CD4-positive, alpha-beta memory T cell (primary cell): ENCODE measurements around the gene DCAF15. TPM values are rescaled to one million over a fixed set of nuclear protein-coding genes. Genes with fewer than 3 reads are reported as not detected.
A peak's percentile ranks its signal among the peaks of the same experiment; 100 is the strongest.

Experiments
- CTCF ChIA-PET: fragments of 350-600 bp; sonication (Branson Sonifier 250); formaldehyde crosslinking; loops from one replicate; lab custom pipeline; 2021; ENCODE audit warnings: inconsistent platforms; ENCODE audit not compliant: partially characterized antibody; lab: Charles Lee
- POLR2A ChIA-PET: fragments of 350-600 bp; sonication (Branson Sonifier 250); formaldehyde crosslinking; loops from one replicate; lab custom pipeline; 2021; ENCODE audit not compliant: partially characterized antibody; lab: Charles Lee
- DNase-seq, 5 donors: peaks; one replicate each; pipeline versions ENCODE4 v3.0.0 to v3.0.0-alpha.2; 2020 to 2022; ENCODE audit warnings: mixed read lengths in 1 of 5
- H3K27ac ChIP-seq: one replicate; pipeline ENCODE4 v1.7.0; 2013; ENCODE audit warnings: low read depth, low read length
- H3K27me3 ChIP-seq: 2 replicates; pipeline ENCODE4 v1.7.0; 2013; ENCODE audit warnings: mild to moderate bottlenecking, low read length, moderate library complexity; ENCODE audit not compliant: insufficient read depth
- H3K36me3 ChIP-seq: 2 replicates; pipeline ENCODE4 v1.7.0; 2013; ENCODE audit warnings: mild to moderate bottlenecking, low read length, moderate library complexity; ENCODE audit not compliant: insufficient read depth
- H3K4me1 ChIP-seq: 2 replicates; pipeline ENCODE4 v1.7.0; 2013; ENCODE audit warnings: mild to moderate bottlenecking, low read length, moderate library complexity; ENCODE audit not compliant: insufficient read depth
- H3K4me3 ChIP-seq, 2 donors: one replicate each; pipeline ENCODE4 v1.7.0; 2013; ENCODE audit warnings: low read length in 2 of 2, mild to moderate bottlenecking in 1 of 2
- H3K9me3 ChIP-seq, 2 donors: one replicate each; pipeline ENCODE4 v1.7.0; 2013; ENCODE audit warnings: low read length in 2 of 2, control low read depth in 1 of 2; ENCODE audit not compliant: control insufficient read depth in 1 of 2
- H3K27ac Mint-ChIP-seq, 7 donors: one replicate each; pipeline ENCODE4 v1.8.0; 2020 to 2021; ENCODE audit warnings: mixed read lengths in 7 of 7, mild to moderate bottlenecking in 6 of 7, inconsistent platforms in 3 of 7, moderate library complexity in 3 of 7
- H3K27me3 Mint-ChIP-seq, 2 donors: one replicate each; pipeline ENCODE4 v1.8.0; 2020 to 2021; ENCODE audit warnings: mixed read lengths in 2 of 2
- H3K36me3 Mint-ChIP-seq, 2 donors: one replicate each; pipeline ENCODE4 v1.8.0; 2020 to 2021; ENCODE audit warnings: mixed read lengths in 2 of 2, inconsistent platforms in 1 of 2, mild to moderate bottlenecking in 1 of 2
- H3K4me1 Mint-ChIP-seq, 4 donors: one replicate each; pipeline ENCODE4 v1.8.0; 2020 to 2021; ENCODE audit warnings: mixed read lengths in 4 of 4, mild to moderate bottlenecking in 1 of 4
- H3K4me3 Mint-ChIP-seq, 8 donors: one replicate each; pipeline ENCODE4 v1.8.0; 2020 to 2021; ENCODE audit warnings: mixed read lengths in 8 of 8, mild to moderate bottlenecking in 7 of 8, moderate library complexity in 6 of 8, inconsistent platforms in 3 of 8
- H3K9me3 Mint-ChIP-seq, 8 donors: one replicate each; pipeline ENCODE4 v1.8.0; 2020 to 2021; ENCODE audit warnings: mixed read lengths in 8 of 8, mild to moderate bottlenecking in 5 of 8, inconsistent platforms in 3 of 8, moderate library complexity in 1 of 8
- intact Hi-C: fragments of 100-400 bp; cut with micrococcal nuclease; formaldehyde crosslinking; loops from one replicate; pipeline ENCODE4 v1.15.1; 2023
- polyA plus RNA-seq, 2 donors: library from polyadenylated mRNA; unstranded; fragments of 300-500 nt; fragmentation: Illumina TruSeq; gene quantifications; one replicate each; pipeline ENCODE4 v1.2.3, GENCODE V29; 2021
- total RNA-seq, 2 experiments: library from RNA; stranded (reverse); gene quantifications; one replicate each; pipeline ENCODE4 v1.2.3, GENCODE V29; 2021

The DCAF15 gene
- total and polyA plus RNA-seq, 4 experiments from 2014 or later: 4.9 to 96.7 (median 50.0) TPM

- Mint-ChIP-seq H3K27me3 (peaks cover 0 to 7% of the 10 kb centered on the region in 2 donors), H3K36me3 (no peaks in the 10 kb centered on the region), H3K9me3 (peaks cover 0 to 6% (median 0%) of the 10 kb centered on the region in 8 donors), H3K27ac (no peak overlapping the region), H3K4me1 (peaks cover 0 to 10% (median 2%) of the 10 kb centered on the region in 4 donors), H3K4me3 (no peak overlapping the region)
- peaks cover 3% of the 10 kb centered on the region for H3K27me3 ChIP-seq
- ChIA-PET CTCF (interaction anchor here (1.3 kb wide), 1 partner anchor 122 kb away, joined by 3 read pairs; no protein-coding TSS in a partner anchor), POLR2A (no interaction called here)
- no peaks in the 10 kb centered on the region for H3K4me1 ChIP-seq
- no peak for DNase-seq
- H3K27ac ChIP-seq: no peak overlapping the region
- intact Hi-C loops: no loop called here
- H3K36me3 ChIP-seq: no peaks in the 10 kb centered on the region
- no peaks in the 10 kb centered on the region for H3K9me3 ChIP-seq
- no peak overlapping the region for H3K4me3 ChIP-seq
Measured at GRCh38 chr19:13937479-13938300, 14.6 kb upstream of the DCAF15 start.

GRCh38 chr19:13938301-13939064 is 13.8 kb upstream of the DCAF15 start, which contains the start of gene PODNL1:
TSS of gene PODNL1 (minus strand) at chr19:13938417. CDS start at chr19:13938181, 236 bp downstream.
- Mint-ChIP-seq H3K4me3 (no peak within 1 kb of the TSS), H3K36me3 (no peaks in the 10 kb centered on the region), H3K27me3 (peaks cover 0 to 5% of the 10 kb centered on the region in 2 donors), H3K4me1 (peaks cover 0 to 8% (median 2%) of the 10 kb centered on the region in 4 donors), H3K9me3 (peaks cover 0 to 6% (median 0%) of the 10 kb centered on the region in 8 donors), H3K27ac (no peak within 1 kb of the TSS)
- H3K27me3 ChIP-seq: peaks cover 3% of the 10 kb centered on the region
- CTCF ChIA-PET: interaction anchor here (1.0 to 1.3 kb wide), 3 partner anchors 35 to 121 kb away, joined by 3 to 4 read pairs (median 3); no protein-coding TSS in a partner anchor
- no peaks in the 10 kb centered on the region for H3K4me1 ChIP-seq
- no peak for DNase-seq
- no peak within 1 kb of the TSS for H3K27ac ChIP-seq
- H3K9me3 ChIP-seq: no peaks in the 10 kb centered on the region
- intact Hi-C loops: no loop called here
- POLR2A ChIA-PET: interaction anchor here (1.2 kb wide), 1 partner anchor 14 kb away, joined by 5 read pairs; the partner anchor contains the start of gene DCAF15
- no peak within 1 kb of the TSS for H3K4me3 ChIP-seq
- no peaks in the 10 kb centered on the region for H3K36me3 ChIP-seq

- CTCF ChIA-PET: no interaction called here
Measured at GRCh38 chr19:13942023-13942684, 10.2 kb upstream of the DCAF15 start.

DNA sequence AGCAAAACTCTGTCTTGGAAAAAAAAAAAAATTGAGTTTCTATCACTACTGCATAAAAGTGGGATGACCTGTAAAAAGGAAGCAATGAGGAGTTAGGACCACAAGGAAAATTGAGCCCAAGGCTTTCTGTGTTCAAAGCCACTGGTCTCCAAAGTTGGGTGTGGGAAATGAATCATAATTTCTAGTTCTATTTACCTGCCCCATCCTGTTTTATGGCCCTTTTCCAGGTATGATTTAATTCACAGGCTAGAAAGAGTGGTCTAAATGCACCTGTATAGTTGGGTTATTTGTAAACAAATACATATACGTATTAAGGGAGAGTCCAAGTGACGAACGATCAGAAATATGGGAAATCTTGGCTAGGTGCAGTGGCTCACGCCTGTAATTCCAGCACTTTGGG is 5.9 kb upstream of the DCAF15 start:
- no peaks in the 10 kb centered on the region for H3K9me3 ChIP-seq
- intact Hi-C loops: no loop called here
- no peaks in the 10 kb centered on the region for H3K27me3 Mint-ChIP-seq
- ChIA-PET POLR2A (no interaction called here), CTCF (no interaction called here)
- no peak overlapping the region for H3K27ac Mint-ChIP-seq
- no peaks in the 10 kb centered on the region for H3K36me3 Mint-ChIP-seq
- H3K9me3 Mint-ChIP-seq: peaks cover 0 to 4% (median 0%) of the 10 kb centered on the region in 8 donors
- no peaks in the 10 kb centered on the region for H3K4me1 ChIP-seq
- H3K4me3 ChIP-seq: no peak overlapping the region
- no peak overlapping the region for H3K4me3 Mint-ChIP-seq
- no peak for DNase-seq
- H3K4me1 Mint-ChIP-seq: peaks cover 0 to 2% (median under 1%) of the 10 kb centered on the region in 4 donors
- no peaks in the 10 kb centered on the region for H3K27me3 ChIP-seq
- no peak overlapping the region for H3K27ac ChIP-seq
- no peaks in the 10 kb centered on the region for H3K36me3 ChIP-seq

More at GRCh38 chr19:13942023-13942684, 10.2 kb upstream of the DCAF15 start:
- H3K4me1 Mint-ChIP-seq: peaks cover 0 to 2% (median 0%) of the 10 kb centered on the region in 4 donors
- H3K27ac ChIP-seq: no peak overlapping the region
- peaks cover 0 to 6% (median 0%) of the 10 kb centered on the region in 8 donors for H3K9me3 Mint-ChIP-seq
- H3K27me3 Mint-ChIP-seq: peaks cover 0 to 2% of the 10 kb centered on the region in 2 donors
- POLR2A ChIA-PET: no interaction called here
- no peak overlapping the region for H3K4me3 Mint-ChIP-seq
- no peaks in the 10 kb centered on the region for H3K36me3 Mint-ChIP-seq
- no peaks in the 10 kb centered on the region for H3K9me3 ChIP-seq
- no peak overlapping the region for H3K27ac Mint-ChIP-seq
- no peak for DNase-seq
- H3K36me3 ChIP-seq: no peaks in the 10 kb centered on the region
- intact Hi-C loops: no loop called here
- no peak overlapping the region for H3K4me3 ChIP-seq
- no peaks in the 10 kb centered on the region for H3K4me1 ChIP-seq
- H3K27me3 ChIP-seq: no peaks in the 10 kb centered on the region

- Mint-ChIP-seq H3K27ac (peak overlapping the region in 3 of 7 donors; percentile 86 to 99 (median 94)), H3K9me3 (no peaks in the 10 kb centered on the region), H3K4me3 (peak overlapping the region in 1 of 8 donors; percentile 96), H3K36me3 (peaks cover 0 to 22% of the 10 kb centered on the region in 2 donors), H3K27me3 (no peaks in the 10 kb centered on the region), H3K4me1 (peaks cover 12 to 28% (median 17%) of the 10 kb centered on the region in 4 donors)
- Histone ChIP-seq H3K4me3 (no peak overlapping the region), H3K27me3 (no peaks in the 10 kb centered on the region), H3K27ac (no peak overlapping the region), H3K9me3 (no peaks in the 10 kb centered on the region), H3K4me1 (peaks cover 22% of the 10 kb centered on the region), H3K36me3 (peaks cover 14% of the 10 kb centered on the region)
- POLR2A ChIA-PET: interaction anchor here (1.2 to 7.2 kb wide), 8 partner anchors 11 to 123 kb away, joined by 3 to 119 read pairs (median 12); partner anchors contain the start of genes IL27RA and RFX1
- CTCF ChIA-PET: interaction anchor here (1.5 to 3.0 kb wide), 3 partner anchors 68 to 124 kb away, joined by 4 to 10 read pairs (median 5); partner anchors contain the start of gene IL27RA
- intact Hi-C loops: loop anchor here (5.0 to 10.0 kb wide), 2 partner anchors 44 to 124 kb away; partner anchors contain the start of genes BRME1, CC2D1A and MISP3
- DNase-seq: no peak
Measured at GRCh38 chr19:13951043-13951442, 1.3 kb upstream of the DCAF15 start.

DNA sequence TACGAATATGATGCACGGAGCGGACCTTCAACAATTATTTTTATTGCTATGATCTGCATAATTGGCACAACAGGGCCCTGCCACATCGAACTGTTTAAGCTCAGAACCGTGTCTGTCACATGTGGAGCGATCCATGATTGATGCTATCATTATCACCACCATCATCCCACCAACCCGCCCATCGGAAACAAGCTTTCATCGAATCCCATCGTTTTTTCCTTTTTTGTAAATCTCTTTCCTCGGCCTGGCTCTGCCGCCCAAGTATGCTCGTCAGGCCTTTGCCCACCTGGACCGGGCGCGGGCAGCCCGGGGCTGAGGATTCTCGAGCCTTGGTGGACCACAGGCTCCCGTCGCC is 533 bp upstream of the DCAF15 start:
- intact Hi-C loops: loop anchor here (1.0 to 10.0 kb wide), 7 partner anchors 35 to 140 kb away; partner anchors contain the start of genes BRME1, CC2D1A, MISP3 and RFX1

More for the DNA sequence above, 533 bp upstream of the DCAF15 start:
- DNase-seq: no peak
- peaks cover 12 to 28% (median 17%) of the 10 kb centered on the region in 4 donors for H3K4me1 Mint-ChIP-seq
- peak overlapping the region; percentile 88 to 96 (median 92) for H3K4me3 Mint-ChIP-seq
- POLR2A ChIA-PET: interaction anchor here (0.9 to 7.2 kb wide), 18 partner anchors 11 to 185 kb away, joined by 3 to 119 read pairs (median 6); partner anchors contain the start of genes ASF1B, IL27RA, RFX1 and RLN3
- no peaks in the 10 kb centered on the region for H3K9me3 ChIP-seq
- H3K27me3 ChIP-seq: no peaks in the 10 kb centered on the region
- no peaks in the 10 kb centered on the region for H3K27me3 Mint-ChIP-seq
- no peaks in the 10 kb centered on the region for H3K9me3 Mint-ChIP-seq
- CTCF ChIA-PET: interaction anchor here (1.2 to 3.7 kb wide), 5 partner anchors 69 to 123 kb away, joined by 3 to 24 read pairs (median 5); partner anchors contain the start of gene IL27RA
- H3K4me1 ChIP-seq: peaks cover 22% of the 10 kb centered on the region
- H3K4me3 ChIP-seq: peak overlapping the region; percentile 43
- H3K36me3 Mint-ChIP-seq: peaks cover 0 to 28% of the 10 kb centered on the region in 2 donors
- peak overlapping the region; percentile 86 to 99 (median 96) for H3K27ac Mint-ChIP-seq
- peak overlapping the region; percentile 80 for H3K27ac ChIP-seq
- peaks cover 21% of the 10 kb centered on the region for H3K36me3 ChIP-seq
